HepG2 (cell line): ENCODE measurements around the gene POLA2. TPM values are rescaled to one million over a fixed set of nuclear protein-coding genes. Genes with fewer than 3 reads are reported as not detected.
A peak's percentile ranks its signal among the peaks of the same experiment; 100 is the strongest.

Source experiments
- ATAC-seq: fragments of 200-7000 bp; cut with Tn5 transposase; 3 replicates; pipeline ENCODE4 v1.9.1; 2020; ENCODE audit warnings: mild to moderate bottlenecking, moderate library complexity
- BruUV-seq: library from RNA; stranded (reverse); fragments of 400-500 nt; replicated peaks from 2 replicates; lab custom pipeline; 2021; lab: Mats Ljungman, UMichigan
- CTCF ChIA-PET: fragments of 300-600 bp; formaldehyde crosslinking; extraction: SDS; loops from one replicate; lab custom pipeline; 2021; ENCODE audit warnings: low total read pairs, inconsistent platforms, low intra/inter-chr PET ratio; lab: Yijun Ruan, JAX
- POLR2A ChIA-PET: fragments of 350-600 bp; sonication (Branson Sonifier 250); formaldehyde crosslinking; loops from one replicate; lab custom pipeline; 2020; ENCODE audit warnings: antibody characterized with exemption, inconsistent platforms; lab: Yijun Ruan, JAX
- DNase-seq: peaks from one replicate; pipeline ENCODE4 v3.0.0-alpha.2; 2015; ENCODE audit warnings: low spot score
- FAIRE-seq: peaks from 3 replicates; lab custom pipeline; 2011; peaks lifted over from hg19 to GRCh38; lab: Jason Lieb, UNC
- H2AFZ ChIP-seq: one replicate; pipeline ENCODE4 v1.6.1; 2011; ENCODE audit warnings: low read length, inconsistent platforms
- H3K27ac ChIP-seq: fragments of 300-600 bp; 3 replicates; pipeline ENCODE4 v1.8.0; 2011; ENCODE audit warnings: mixed run types, mild to moderate bottlenecking, mixed read lengths, low read length, inconsistent platforms; ENCODE audit not compliant: insufficient read depth; ENCODE audit errors: extremely low read length
- H3K27me3 ChIP-seq, 2 experiments: fragments of 200-600 bp in 1 of 2; 2 replicates in 1 of 2; 3 replicates in 1 of 2; pipeline versions ENCODE4 v1.6.0 to v1.8.0; 2011; ENCODE audit warnings: low read length in 2 of 2, mild to moderate bottlenecking in 2 of 2, moderate library complexity in 2 of 2, inconsistent platforms in 1 of 2; ENCODE audit not compliant: insufficient read depth in 2 of 2, control insufficient read depth in 1 of 2
- H3K36me3 ChIP-seq, 2 experiments: fragments of 200-600 bp in 1 of 2; replicated peaks in 1 of 2; 2 replicates in 1 of 2; 3 replicates in 1 of 2; pipeline versions ENCODE4 v1.5.1 to v1.8.0; 2011; ENCODE audit warnings: low read length in 2 of 2, inconsistent platforms in 1 of 2; ENCODE audit not compliant: insufficient read depth in 2 of 2, control insufficient read depth in 1 of 2
- H3K4me1 ChIP-seq: 2 replicates; pipeline ENCODE4 v1.5.1; 2012; ENCODE audit warnings: low read length, inconsistent platforms; ENCODE audit not compliant: insufficient read depth
- H3K4me2 ChIP-seq: 2 replicates; pipeline ENCODE4 v1.6.0; 2011; ENCODE audit warnings: low read depth, low read length, inconsistent platforms
- H3K4me3 ChIP-seq, 3 experiments: fragments of 200-600 bp in 1 of 3; sonication (generic), shearing (Covaris generic) in 1 of 3; replicated peaks in 1 of 3; 2 replicates each; pipeline ENCODE4 v1.5.1; 2011 to 2016; ENCODE audit warnings: low read length in 3 of 3, inconsistent platforms in 2 of 3, low read depth in 2 of 3, mild to moderate bottlenecking in 2 of 3, control low read depth in 1 of 3, mixed read lengths in 1 of 3; ENCODE audit not compliant: insufficient read depth in 1 of 3
- H3K79me2 ChIP-seq: one replicate; pipeline ENCODE4 v1.6.1; 2011; ENCODE audit warnings: low read length, inconsistent platforms; ENCODE audit not compliant: insufficient read depth
- H3K9ac ChIP-seq: 2 replicates; pipeline ENCODE4 v1.6.0; 2011; ENCODE audit warnings: mild to moderate bottlenecking, low read depth, low read length, inconsistent platforms; ENCODE audit not compliant: insufficient read depth
- H3K9me3 ChIP-seq: 2 replicates; pipeline ENCODE4 v1.5.1; 2012; ENCODE audit warnings: mild to moderate bottlenecking, low read length
- H4K20me1 ChIP-seq: 2 replicates; pipeline ENCODE4 v1.6.0; 2011; ENCODE audit warnings: inconsistent platforms, mild to moderate bottlenecking, low read length, moderate library complexity; ENCODE audit not compliant: insufficient read depth
- ATF7-NPFF ChIP-seq: sonication (generic); formaldehyde crosslinking; IDR thresholded peaks from 2 replicates; pipeline ENCODE4 v1.8.1; 2023; ENCODE audit warnings: mild to moderate bottlenecking, low read depth, missing genetic modification reagents, moderate library complexity
- ATRX ChIP-seq: sonication (generic); formaldehyde crosslinking; IDR thresholded peaks from 2 replicates; pipeline ENCODE4 v1.4.0; 2020; ENCODE audit warnings: missing genetic modification reagents, borderline replicate concordance
- CCDC6 ChIP-seq: sonication (generic); formaldehyde crosslinking; IDR thresholded peaks from 2 replicates; pipeline ENCODE4 v1.8.1; 2022; ENCODE audit warnings: mild to moderate bottlenecking, missing genetic modification reagents, moderate library complexity
- EED ChIP-seq: sonication (generic); formaldehyde crosslinking; IDR thresholded peaks from 2 replicates; pipeline ENCODE4 v1.5.0; 2020; ENCODE audit warnings: mild to moderate bottlenecking, missing genetic modification reagents
- ESRRA ChIP-seq: sonication (generic); formaldehyde crosslinking; IDR thresholded peaks from 2 replicates; pipeline ENCODE4 v1.5.1; 2020; ENCODE audit warnings: mild to moderate bottlenecking, low read depth, missing genetic modification reagents
- GPN1 ChIP-seq: sonication (generic); formaldehyde crosslinking; IDR thresholded peaks from 2 replicates; pipeline ENCODE4 v1.5.1; 2020; ENCODE audit warnings: missing genetic modification reagents, borderline replicate concordance
- HDAC2 ChIP-seq: sonication (generic); formaldehyde crosslinking; IDR thresholded peaks from 2 replicates; pipeline ENCODE4 v1.4.0; 2020; ENCODE audit warnings: missing genetic modification reagents
- MAFG ChIP-seq: sonication (generic); formaldehyde crosslinking; IDR thresholded peaks from 2 replicates; pipeline ENCODE4 v1.5.1; 2020; ENCODE audit warnings: mild to moderate bottlenecking, missing genetic modification reagents
- MED1 ChIP-seq: sonication (generic); formaldehyde crosslinking; IDR thresholded peaks from 2 replicates; pipeline ENCODE4 v1.4.0; 2020; ENCODE audit warnings: missing genetic modification reagents
- PBX3 ChIP-seq: sonication (generic); formaldehyde crosslinking; IDR thresholded peaks from 2 replicates; pipeline ENCODE4 v1.8.1; 2023; ENCODE audit warnings: missing genetic modification reagents, inconsistent platforms, borderline replicate concordance
- STAG1 ChIP-seq: sonication (generic); formaldehyde crosslinking; IDR thresholded peaks from 2 replicates; pipeline ENCODE4 v1.4.0; 2020; ENCODE audit warnings: missing genetic modification reagents
- ZNF569 ChIP-seq: sonication (generic); formaldehyde crosslinking; IDR thresholded peaks from 2 replicates; pipeline ENCODE4 v1.5.0; 2020; ENCODE audit warnings: mild to moderate bottlenecking, missing genetic modification reagents, moderate library complexity, borderline replicate concordance
- ZNF710 ChIP-seq: sonication (generic); formaldehyde crosslinking; IDR thresholded peaks from 2 replicates; pipeline ENCODE4 v1.5.0; 2020; ENCODE audit warnings: mild to moderate bottlenecking, missing genetic modification reagents, borderline replicate concordance
- WGBS: methylation state at CpG from one replicate; pipeline ENCODE4 v1.1.6; 2017; ENCODE audit warnings: low lambda C conversion rate; 5-methylcytosine and 5-hydroxymethylcytosine counted together
- in situ Hi-C: cut with HindIII; loops from 2 replicates; pipeline ENCODE4 v1.10.0; 2017; ENCODE audit warnings: low pct_unique_long_range_greater_than_20kb; ENCODE audit not compliant: extremely low pct_ligation_motif_present
- intact Hi-C: fragments of 100-400 bp; cut with micrococcal nuclease; formaldehyde crosslinking; loops from one replicate; pipeline ENCODE4 v1.10.0; 2022; ENCODE audit not compliant: unreplicated experiment
- polyA plus RNA-seq, 8 experiments: library from polyadenylated mRNA; depleted of rRNA in 3 of 8; stranded (reverse) in 7 of 8; unstranded in 1 of 8; fragments of >200 nt; fragmentation: Illumina TruSeq in 4 of 8; extraction: Trizol in 4 of 8; gene quantifications; 2 replicates each; pipeline versions ENCODE4 v1.2.1 to v1.2.3, GENCODE V29; 2011 to 2016; ENCODE audit warnings: low read depth in 4 of 8, missing spikeins in 1 of 8, mixed read lengths in 1 of 8; ENCODE audit not compliant: insufficient read depth in 1 of 8
- total RNA-seq, 5 experiments: library from RNA; depleted of rRNA; stranded (reverse); fragments of >200 nt; fragmentation: Illumina TruSeq; extraction: Trizol; gene quantifications; 2 replicates each; pipeline ENCODE4 v1.2.3, GENCODE V29; 2016; ENCODE audit warnings: low read depth in 1 of 5
- TF ChIP-seq, protein P1 (sequence below): sonication (generic); formaldehyde crosslinking; IDR thresholded peaks from 2 replicates; pipeline ENCODE4 v1.4.0; 2020; ENCODE audit warnings: missing genetic modification reagents
- TF ChIP-seq, protein P2 (sequence below): IDR thresholded peaks from 2 replicates; pipeline ENCODE4 v1.6.1; 2016; ENCODE audit warnings: low read depth

The POLA2 gene
- total and polyA plus RNA-seq, 2 of the 13 experiments (the other 11 are each of a cell fraction or from before 2014, with no cell fraction given) = 9.7 to 15.6 TPM

DNA sequence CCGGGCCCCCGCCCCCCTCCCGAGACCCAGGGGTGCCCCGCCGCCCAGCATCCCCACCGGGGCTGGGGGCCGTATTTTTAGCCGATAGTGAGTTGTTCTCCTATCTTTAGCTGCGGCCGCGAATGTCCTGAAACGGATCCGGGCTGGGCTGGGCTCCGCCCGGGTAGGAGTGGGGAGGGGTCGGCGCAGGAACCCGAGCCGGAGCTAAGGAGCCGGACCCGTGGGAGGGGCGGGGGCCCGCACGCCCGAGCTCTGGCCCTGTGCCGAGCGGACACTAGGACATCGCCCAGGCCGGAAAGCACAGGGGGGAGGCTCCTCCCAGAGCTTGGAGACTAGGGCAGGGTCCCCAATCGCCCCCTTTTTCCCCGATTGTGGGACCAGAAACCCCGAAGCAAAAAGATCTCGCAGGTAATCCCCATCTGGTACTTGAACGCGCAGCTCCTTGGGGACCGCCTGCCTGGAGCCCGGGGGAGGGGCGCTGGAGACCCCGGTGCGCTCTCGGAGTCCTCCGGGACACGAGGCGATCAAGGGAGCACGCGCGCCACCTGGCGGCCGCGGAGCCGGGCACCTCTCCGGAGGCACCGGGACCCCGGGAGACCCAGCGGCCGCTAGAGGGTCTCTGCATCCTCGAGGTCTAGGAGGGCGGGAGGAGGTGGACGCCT is 53.6 kb downstream of the POLA2 start:
- ChIA-PET POLR2A (interaction anchor here (0.6 to 5.5 kb wide), 21 partner anchors 7 to 185 kb away, joined by 3 to 114 read pairs (median 7); partner anchors contain the start of genes DPF2, NEAT1 and POLA2), CTCF (interaction anchor here (0.7 to 4.6 kb wide), 7 partner anchors 9 to 110 kb away, joined by 3 to 139 read pairs (median 7); no protein-coding TSS in a partner anchor)
- Histone ChIP-seq H3K9ac (peak overlapping the region; percentile 75), H3K27ac (peak overlapping the region; percentile 77), H3K4me1 (peaks cover 59% of the 10 kb centered on the region), H3K9me3 (no peaks in the 10 kb centered on the region), H3K4me3 (peak overlapping the region; percentile 88 to 100 (median 95)), H2AFZ (no peak overlapping the region), H3K79me2 (peaks cover 33% of the 10 kb centered on the region), H4K20me1 (peaks cover 20% of the 10 kb centered on the region; the same call in 1 of the 2 replicates), H3K27me3 (no peaks in the 10 kb centered on the region), H3K36me3 (0 out of 5 replicates have a peak, but pooled peaks cover 0 to 3% of the 10 kb centered on the region in 2 experiments), H3K4me2 (peak overlapping the region; percentile 88)
- DNase-seq (peak; percentile 68), ATAC-seq (peak; percentile 73), FAIRE-seq (no peak)
- WGBS = 2% methylated on average over 13 of the region's 59 CpGs
- in situ Hi-C loops = loop anchor here (5.0 kb wide), 1 partner anchor 38 kb away; no protein-coding TSS in a partner anchor
- TSS peak; percentile 52 for BruUV-seq
- intact Hi-C loops = loop anchor here (1.0 kb wide), 2 partner anchors 15 to 40 kb away; no protein-coding TSS in a partner anchor
- TF ChIP-seq ATF7-NPFF (CRISPR knock-in tag) = no peak
- TF ChIP-seq, protein P1, sequence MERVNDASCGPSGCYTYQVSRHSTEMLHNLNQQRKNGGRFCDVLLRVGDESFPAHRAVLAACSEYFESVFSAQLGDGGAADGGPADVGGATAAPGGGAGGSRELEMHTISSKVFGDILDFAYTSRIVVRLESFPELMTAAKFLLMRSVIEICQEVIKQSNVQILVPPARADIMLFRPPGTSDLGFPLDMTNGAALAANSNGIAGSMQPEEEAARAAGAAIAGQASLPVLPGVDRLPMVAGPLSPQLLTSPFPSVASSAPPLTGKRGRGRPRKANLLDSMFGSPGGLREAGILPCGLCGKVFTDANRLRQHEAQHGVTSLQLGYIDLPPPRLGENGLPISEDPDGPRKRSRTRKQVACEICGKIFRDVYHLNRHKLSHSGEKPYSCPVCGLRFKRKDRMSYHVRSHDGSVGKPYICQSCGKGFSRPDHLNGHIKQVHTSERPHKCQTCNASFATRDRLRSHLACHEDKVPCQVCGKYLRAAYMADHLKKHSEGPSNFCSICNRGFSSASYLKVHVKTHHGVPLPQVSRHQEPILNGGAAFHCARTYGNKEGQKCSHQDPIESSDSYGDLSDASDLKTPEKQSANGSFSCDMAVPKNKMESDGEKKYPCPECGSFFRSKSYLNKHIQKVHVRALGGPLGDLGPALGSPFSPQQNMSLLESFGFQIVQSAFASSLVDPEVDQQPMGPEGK (CRISPR knock-in tag) = peak; percentile 86
- TF ChIP-seq, protein P2, sequence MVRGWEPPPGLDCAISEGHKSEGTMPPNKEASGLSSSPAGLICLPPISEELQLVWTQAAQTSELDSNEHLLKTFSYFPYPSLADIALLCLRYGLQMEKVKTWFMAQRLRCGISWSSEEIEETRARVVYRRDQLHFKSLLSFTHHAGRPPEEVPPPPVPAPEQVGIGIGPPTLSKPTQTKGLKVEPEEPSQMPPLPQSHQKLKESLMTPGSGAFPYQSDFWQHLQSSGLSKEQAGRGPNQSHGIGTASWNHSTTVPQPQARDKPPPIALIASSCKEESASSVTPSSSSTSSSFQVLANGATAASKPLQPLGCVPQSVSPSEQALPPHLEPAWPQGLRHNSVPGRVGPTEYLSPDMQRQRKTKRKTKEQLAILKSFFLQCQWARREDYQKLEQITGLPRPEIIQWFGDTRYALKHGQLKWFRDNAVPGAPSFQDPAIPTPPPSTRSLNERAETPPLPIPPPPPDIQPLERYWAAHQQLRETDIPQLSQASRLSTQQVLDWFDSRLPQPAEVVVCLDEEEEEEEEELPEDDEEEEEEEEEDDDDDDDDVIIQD = no peak
- no peak; the same call in 1 of the 2 replicates for TF ChIP-seq PBX3
- TF ChIP-seq EED (CRISPR knock-in tag) = no peak; the same call in 1 of the 2 replicates
- TF ChIP-seq ESRRA (CRISPR knock-in tag) = no peak; the same call in none of the 2 replicates
- 0 out of 2 replicates have a peak, but pooled peaks have one; percentile 26 for TF ChIP-seq HDAC2 (CRISPR knock-in tag)
- TF ChIP-seq ZNF569 (CRISPR knock-in tag) = no peak
- no peak for TF ChIP-seq ZNF710
- peak; percentile 90 for TF ChIP-seq STAG1 (CRISPR knock-in tag)
- TF ChIP-seq MED1 (CRISPR knock-in tag) = no peak; the same call in 1 of the 2 replicates
- TF ChIP-seq GPN1 (CRISPR knock-in tag) = no peak
- TF ChIP-seq MAFG (CRISPR knock-in tag) = no peak
- no peak; the same call in 1 of the 2 replicates for TF ChIP-seq CCDC6 (CRISPR knock-in tag)
- no peak for TF ChIP-seq ATRX (CRISPR knock-in tag)
